ENCODE results near the gene TBC1D17.

DNA sequence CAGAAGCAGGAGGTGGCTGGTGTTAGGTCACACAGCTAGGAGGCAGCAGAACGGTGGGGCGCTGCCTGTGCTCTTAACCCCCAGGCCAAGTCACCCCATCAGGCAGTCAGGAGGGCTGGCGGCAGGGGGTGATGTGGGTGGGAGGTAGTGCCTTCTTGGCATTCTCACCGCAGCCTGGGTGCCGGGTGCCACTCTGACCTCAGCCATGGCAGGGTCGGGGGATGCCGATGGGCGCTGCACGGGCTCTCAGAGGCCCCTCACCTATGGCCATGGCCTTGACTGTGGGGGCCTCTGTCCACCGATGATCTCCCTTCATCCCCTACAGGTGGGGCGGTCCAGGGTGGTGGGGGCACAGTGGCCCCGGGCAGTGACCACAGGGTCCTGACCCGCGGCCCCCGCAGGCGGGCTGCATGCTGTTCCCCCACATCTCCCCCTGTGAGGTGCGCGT lies 20.9 kb upstream of the TBC1D17 start:
- TF ChIP-seq POLR2A (IDR thresholded peaks at IDR 0.05) (no peak), EP300 (IDR thresholded peaks at IDR 0.05) (no peak), POLR2AphosphoS5 (IDR thresholded peaks at IDR 0.05) (no peak)
- TF ChIP-seq, protein P1, sequence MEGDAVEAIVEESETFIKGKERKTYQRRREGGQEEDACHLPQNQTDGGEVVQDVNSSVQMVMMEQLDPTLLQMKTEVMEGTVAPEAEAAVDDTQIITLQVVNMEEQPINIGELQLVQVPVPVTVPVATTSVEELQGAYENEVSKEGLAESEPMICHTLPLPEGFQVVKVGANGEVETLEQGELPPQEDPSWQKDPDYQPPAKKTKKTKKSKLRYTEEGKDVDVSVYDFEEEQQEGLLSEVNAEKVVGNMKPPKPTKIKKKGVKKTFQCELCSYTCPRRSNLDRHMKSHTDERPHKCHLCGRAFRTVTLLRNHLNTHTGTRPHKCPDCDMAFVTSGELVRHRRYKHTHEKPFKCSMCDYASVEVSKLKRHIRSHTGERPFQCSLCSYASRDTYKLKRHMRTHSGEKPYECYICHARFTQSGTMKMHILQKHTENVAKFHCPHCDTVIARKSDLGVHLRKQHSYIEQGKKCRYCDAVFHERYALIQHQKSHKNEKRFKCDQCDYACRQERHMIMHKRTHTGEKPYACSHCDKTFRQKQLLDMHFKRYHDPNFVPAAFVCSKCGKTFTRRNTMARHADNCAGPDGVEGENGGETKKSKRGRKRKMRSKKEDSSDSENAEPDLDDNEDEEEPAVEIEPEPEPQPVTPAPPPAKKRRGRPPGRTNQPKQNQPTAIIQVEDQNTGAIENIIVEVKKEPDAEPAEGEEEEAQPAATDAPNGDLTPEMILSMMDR (IDR thresholded peaks at IDR 0.05) = no peak
